Measurements from ENCODE around the gene SDCCAG8. TPM values are rescaled to one million over a fixed set of nuclear protein-coding genes. Genes with fewer than 3 reads are reported as not detected.

The SDCCAG8 gene
- total RNA-seq, 2 donors from 2014 or later: 18.4 to 18.8 TPM

DNA sequence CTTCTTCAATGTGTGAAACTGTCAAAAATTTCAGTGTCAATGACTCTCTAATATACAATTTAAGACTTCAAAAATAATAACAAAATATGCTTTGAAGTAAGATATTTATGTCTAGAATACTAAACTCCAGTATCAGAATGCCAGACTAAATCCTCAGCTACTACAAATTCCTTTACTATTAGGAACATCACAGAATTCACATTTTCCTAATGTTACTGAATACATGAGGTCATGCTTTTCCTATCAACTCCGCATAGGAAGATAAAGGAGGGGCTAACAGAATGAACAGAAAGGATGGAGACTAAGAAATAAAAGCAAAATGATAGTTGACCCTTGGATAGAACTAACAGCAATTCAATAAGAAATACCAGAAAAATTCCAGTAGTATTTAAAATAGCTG is 292.7 kb downstream of the SDCCAG8 start:
- intact Hi-C loops (cut with DNase I): no loop called here
- no peaks in the 10 kb centered on the region for H3K27me3 ChIP-seq
- no peaks in the 10 kb centered on the region for H3K9me3 ChIP-seq
- no peak overlapping the region for H3K27ac ChIP-seq
- H3K4me1 ChIP-seq: no peaks in the 10 kb centered on the region
- H3K4me3 ChIP-seq: no peak overlapping the region
- no peaks in the 10 kb centered on the region for H3K36me3 ChIP-seq
- TF ChIP-seq, protein P1, sequence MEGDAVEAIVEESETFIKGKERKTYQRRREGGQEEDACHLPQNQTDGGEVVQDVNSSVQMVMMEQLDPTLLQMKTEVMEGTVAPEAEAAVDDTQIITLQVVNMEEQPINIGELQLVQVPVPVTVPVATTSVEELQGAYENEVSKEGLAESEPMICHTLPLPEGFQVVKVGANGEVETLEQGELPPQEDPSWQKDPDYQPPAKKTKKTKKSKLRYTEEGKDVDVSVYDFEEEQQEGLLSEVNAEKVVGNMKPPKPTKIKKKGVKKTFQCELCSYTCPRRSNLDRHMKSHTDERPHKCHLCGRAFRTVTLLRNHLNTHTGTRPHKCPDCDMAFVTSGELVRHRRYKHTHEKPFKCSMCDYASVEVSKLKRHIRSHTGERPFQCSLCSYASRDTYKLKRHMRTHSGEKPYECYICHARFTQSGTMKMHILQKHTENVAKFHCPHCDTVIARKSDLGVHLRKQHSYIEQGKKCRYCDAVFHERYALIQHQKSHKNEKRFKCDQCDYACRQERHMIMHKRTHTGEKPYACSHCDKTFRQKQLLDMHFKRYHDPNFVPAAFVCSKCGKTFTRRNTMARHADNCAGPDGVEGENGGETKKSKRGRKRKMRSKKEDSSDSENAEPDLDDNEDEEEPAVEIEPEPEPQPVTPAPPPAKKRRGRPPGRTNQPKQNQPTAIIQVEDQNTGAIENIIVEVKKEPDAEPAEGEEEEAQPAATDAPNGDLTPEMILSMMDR (IDR thresholded peaks at IDR 0.05): no peak
- no peak overlapping the region for H3K9ac ChIP-seq (ENCODE audit: low read depth in 2 of 2, low read length in 2 of 2)
- DNase-seq: no peak

DNA sequence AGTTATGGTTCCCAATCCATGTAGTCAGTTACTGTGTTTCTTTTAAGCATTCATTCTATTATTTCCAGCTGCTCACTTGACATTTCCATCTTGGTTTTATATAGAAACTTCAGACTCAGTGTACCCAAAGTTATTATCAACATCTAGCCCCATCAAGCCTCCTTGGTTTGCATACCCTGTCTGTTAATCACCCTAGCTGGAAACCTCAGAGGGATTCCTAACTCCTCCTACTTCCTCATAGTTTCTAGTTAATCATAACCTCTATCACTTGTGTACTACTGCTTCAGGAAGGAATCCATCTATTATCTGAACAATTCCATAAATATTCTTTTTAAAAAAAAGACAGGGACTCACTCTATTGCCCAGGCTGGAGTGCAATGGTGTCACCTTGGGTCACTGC is 293.3 kb downstream of the SDCCAG8 start:
- Histone ChIP-seq H3K27ac (no peak overlapping the region), H3K36me3 (no peaks in the 10 kb centered on the region), H3K4me1 (no peaks in the 10 kb centered on the region), H3K4me3 (no peak overlapping the region), H3K9ac (ENCODE audit: low read depth in 2 of 2, low read length in 2 of 2) (no peak overlapping the region), H3K27me3 (no peaks in the 10 kb centered on the region), H3K9me3 (no peaks in the 10 kb centered on the region)
- DNase-seq: no peak
- TF ChIP-seq, protein P1 (IDR thresholded peaks at IDR 0.05): no peak
- intact Hi-C loops (cut with DNase I): no loop called here

Small RNAs within 50 kb of the gene (microRNA-seq; reads per million reads assigned to microRNA genes)
- 2.8 reads per million for gene MIR4677

Other genes with a start within 250 kb of the SDCCAG8 start
- gene CEP170, start 760 bp upstream of the SDCCAG8 start, total RNA-seq: 10 to 100 TPM; 11.6 to 17.5 TPM